Measurements from ENCODE around the gene CYP46A1.

GRCh38 chr14:99682809-99683618 lies 1.1 kb upstream of the CYP46A1 start:
- TF ChIP-seq CTCF (IDR thresholded peaks at IDR 0.05; ENCODE audit: low read depth, low read length, missing input control): peak; percentile 86
- no peak for TF ChIP-seq YY1 (IDR thresholded peaks at IDR 0.05)
- TF ChIP-seq TAF1 (conservative IDR thresholded peaks at IDR 0.05): no peak

All from liver (tissue), 3 donors.